C4-2B (cell line): Measurements from ENCODE around the gene IFIT1.

Source experiments
- ZFX ChIP-seq: fragments of 450-650 bp; IDR thresholded peaks from 2 replicates; pipeline ENCODE4 v1.6.1; 2017
- TF ChIP-seq, protein P1 (sequence below): fragments of 450-650 bp; conservative IDR thresholded peaks from 2 replicates; pipeline ENCODE4 v1.5.1; 2017; ENCODE audit warnings: mild to moderate bottlenecking

- TF ChIP-seq, protein P1, sequence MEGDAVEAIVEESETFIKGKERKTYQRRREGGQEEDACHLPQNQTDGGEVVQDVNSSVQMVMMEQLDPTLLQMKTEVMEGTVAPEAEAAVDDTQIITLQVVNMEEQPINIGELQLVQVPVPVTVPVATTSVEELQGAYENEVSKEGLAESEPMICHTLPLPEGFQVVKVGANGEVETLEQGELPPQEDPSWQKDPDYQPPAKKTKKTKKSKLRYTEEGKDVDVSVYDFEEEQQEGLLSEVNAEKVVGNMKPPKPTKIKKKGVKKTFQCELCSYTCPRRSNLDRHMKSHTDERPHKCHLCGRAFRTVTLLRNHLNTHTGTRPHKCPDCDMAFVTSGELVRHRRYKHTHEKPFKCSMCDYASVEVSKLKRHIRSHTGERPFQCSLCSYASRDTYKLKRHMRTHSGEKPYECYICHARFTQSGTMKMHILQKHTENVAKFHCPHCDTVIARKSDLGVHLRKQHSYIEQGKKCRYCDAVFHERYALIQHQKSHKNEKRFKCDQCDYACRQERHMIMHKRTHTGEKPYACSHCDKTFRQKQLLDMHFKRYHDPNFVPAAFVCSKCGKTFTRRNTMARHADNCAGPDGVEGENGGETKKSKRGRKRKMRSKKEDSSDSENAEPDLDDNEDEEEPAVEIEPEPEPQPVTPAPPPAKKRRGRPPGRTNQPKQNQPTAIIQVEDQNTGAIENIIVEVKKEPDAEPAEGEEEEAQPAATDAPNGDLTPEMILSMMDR: no peak
- TF ChIP-seq ZFX: no peak
These were observed 21.0 kb downstream of the IFIT1 start for GRCh38 chr10:89413398-89413912.
